ENCODE data around the gene ZKSCAN5. TPM values are rescaled to one million over a fixed set of nuclear protein-coding genes. Genes with fewer than 3 reads are reported as not detected.
"Not testable (repeated sequence)": the region's sequence is repeated elsewhere in the genome, so short reads cannot be mapped to it uniquely, and the experiment has no call there.

Gene ZKSCAN5
- polyA plus RNA-seq, 1 donor (not counting 4 experiments of a cell fraction or from before 2014, with no cell fraction given): 8.4 TPM

GRCh38 chr7:99579281-99579955 lies 75.0 kb downstream of the ZKSCAN5 start:
- DNase-seq (ENCODE audit: low read depth, low spot score) (no peak), FAIRE-seq (no peak)
- H4K20me1 ChIP-seq (ENCODE audit: control insufficient read depth, extremely low read depth, insufficient read depth, low read length): no peaks in the 10 kb centered on the region
- dilution Hi-C loops (cut with MboI; ENCODE audit: extremely low pct_ligation_motif_present, low sequenced_read_pairs): no loop called here
- no peak overlapping the region for H3K9ac ChIP-seq (ENCODE audit: control insufficient read depth, extremely low read depth, insufficient read depth, low read length)
- H3K9me1 ChIP-seq (ENCODE audit: control insufficient read depth, extremely low read depth, insufficient read depth, low read length): no peaks in the 10 kb centered on the region
- H2AFZ ChIP-seq (ENCODE audit: control insufficient read depth, low read length): no peak overlapping the region
- H3K27ac ChIP-seq (ENCODE audit: control insufficient read depth, insufficient read depth, low read length): no peak overlapping the region
- peak overlapping the region; percentile 83 for H3K4me2 ChIP-seq (ENCODE audit: control insufficient read depth, extremely low read depth, insufficient read depth, low read depth, low read length)
- no peaks in the 10 kb centered on the region for H3K36me3 ChIP-seq (ENCODE audit: control insufficient read depth in 2 of 2, extremely low read depth in 1 of 2, insufficient read depth in 2 of 2, low read length in 2 of 2)
- TF ChIP-seq EZH2 (IDR thresholded peaks at IDR 0.05; ENCODE audit: low read length): no peak
- no peak for TF ChIP-seq CTCF (optimal IDR thresholded peaks at IDR 0.05 in 1 of 3, IDR thresholded peaks at IDR 0.05 in 1 of 3, conservative IDR thresholded peaks at IDR 0.05 in 1 of 3; ENCODE audit: extremely low read depth in 1 of 3, insufficient read depth in 2 of 3, low read length in 3 of 3)
- H3K27me3 ChIP-seq (ENCODE audit: control insufficient read depth, extremely low read depth, insufficient read depth, low read length): no peaks in the 10 kb centered on the region
- peak overlapping the region in 1 of 3 experiments; percentile 61 for H3K4me3 ChIP-seq (ENCODE audit: control insufficient read depth in 2 of 3, extremely low read depth in 1 of 3, insufficient read depth in 2 of 3, low read depth in 1 of 3, low read length in 3 of 3)
- peaks cover 12% of the 10 kb centered on the region for H3K4me1 ChIP-seq (ENCODE audit: control insufficient read depth, extremely low read depth, insufficient read depth, low read length)
- no peaks in the 10 kb centered on the region for H3K9me3 ChIP-seq (ENCODE audit: control insufficient read depth, low read depth, low read length)
- H3K79me2 ChIP-seq (ENCODE audit: control insufficient read depth, insufficient read depth, low read length): no peaks in the 10 kb centered on the region

- H3K9ac ChIP-seq (ENCODE audit: control insufficient read depth, extremely low read depth, insufficient read depth, low read length): peak overlapping the region; percentile 37
- H3K9me3 ChIP-seq (ENCODE audit: control insufficient read depth, low read depth, low read length): no peaks in the 10 kb centered on the region
- TF ChIP-seq CTCF (optimal IDR thresholded peaks at IDR 0.05 in 1 of 3, IDR thresholded peaks at IDR 0.05 in 1 of 3, conservative IDR thresholded peaks at IDR 0.05 in 1 of 3; ENCODE audit: extremely low read depth in 1 of 3, insufficient read depth in 2 of 3, low read length in 3 of 3): peak in 2 of 3 experiments; percentile 7 to 45
- no peak for TF ChIP-seq EZH2 (IDR thresholded peaks at IDR 0.05; ENCODE audit: low read length)
- FAIRE-seq: no peak
- dilution Hi-C loops (cut with MboI; ENCODE audit: extremely low pct_ligation_motif_present, low sequenced_read_pairs): no loop called here
- no peaks in the 10 kb centered on the region for H4K20me1 ChIP-seq (ENCODE audit: control insufficient read depth, extremely low read depth, insufficient read depth, low read length)
- no peak overlapping the region for H3K27ac ChIP-seq (ENCODE audit: control insufficient read depth, insufficient read depth, low read length)
- H3K4me3 ChIP-seq (ENCODE audit: control insufficient read depth in 2 of 3, extremely low read depth in 1 of 3, insufficient read depth in 2 of 3, low read depth in 1 of 3, low read length in 3 of 3): peak overlapping the region; percentile 37 to 61 (median 61)
- H2AFZ ChIP-seq (ENCODE audit: control insufficient read depth, low read length): peak overlapping the region; percentile 90
- H3K9me1 ChIP-seq (ENCODE audit: control insufficient read depth, extremely low read depth, insufficient read depth, low read length): no peaks in the 10 kb centered on the region
- H3K79me2 ChIP-seq (ENCODE audit: control insufficient read depth, insufficient read depth, low read length): no peaks in the 10 kb centered on the region
- H3K4me1 ChIP-seq (ENCODE audit: control insufficient read depth, extremely low read depth, insufficient read depth, low read length): peaks cover 12% of the 10 kb centered on the region
- H3K36me3 ChIP-seq (ENCODE audit: control insufficient read depth in 2 of 2, extremely low read depth in 1 of 2, insufficient read depth in 2 of 2, low read length in 2 of 2): no peaks in the 10 kb centered on the region
- H3K27me3 ChIP-seq (ENCODE audit: control insufficient read depth, extremely low read depth, insufficient read depth, low read length): no peaks in the 10 kb centered on the region
- H3K4me2 ChIP-seq (ENCODE audit: control insufficient read depth, extremely low read depth, insufficient read depth, low read depth, low read length): peak overlapping the region; percentile 83
- no peak for DNase-seq (ENCODE audit: low read depth, low spot score)
Measured at GRCh38 chr7:99579956-99580777, 75.7 kb downstream of the ZKSCAN5 start.

- H4K20me1 ChIP-seq (ENCODE audit: control insufficient read depth, extremely low read depth, insufficient read depth, low read length); H3K27ac ChIP-seq (ENCODE audit: control insufficient read depth, insufficient read depth, low read length); H3K9me1 ChIP-seq (ENCODE audit: control insufficient read depth, extremely low read depth, insufficient read depth, low read length); H3K79me2 ChIP-seq (ENCODE audit: control insufficient read depth, insufficient read depth, low read length); dilution Hi-C loops (cut with MboI; ENCODE audit: extremely low pct_ligation_motif_present, low sequenced_read_pairs); H3K36me3 ChIP-seq (ENCODE audit: control insufficient read depth in 2 of 2, extremely low read depth in 1 of 2, insufficient read depth in 2 of 2, low read length in 2 of 2); FAIRE-seq; H3K27me3 ChIP-seq (ENCODE audit: control insufficient read depth, extremely low read depth, insufficient read depth, low read length); H3K9me3 ChIP-seq (ENCODE audit: control insufficient read depth, low read depth, low read length); DNase-seq (ENCODE audit: low read depth, low spot score): not testable (repeated sequence)
- peak overlapping the region; percentile 83 for H3K4me2 ChIP-seq (ENCODE audit: control insufficient read depth, extremely low read depth, insufficient read depth, low read depth, low read length)
- peaks cover 12% of the 10 kb centered on the region for H3K4me1 ChIP-seq (ENCODE audit: control insufficient read depth, extremely low read depth, insufficient read depth, low read length)
- peak overlapping the region; percentile 37 for H3K9ac ChIP-seq (ENCODE audit: control insufficient read depth, extremely low read depth, insufficient read depth, low read length)
- peak overlapping the region; percentile 90 for H2AFZ ChIP-seq (ENCODE audit: control insufficient read depth, low read length)
- peak overlapping the region in 1 of 3 experiments; percentile 61 for H3K4me3 ChIP-seq (ENCODE audit: control insufficient read depth in 2 of 3, extremely low read depth in 1 of 3, insufficient read depth in 2 of 3, low read depth in 1 of 3, low read length in 3 of 3)
Measured at GRCh38 chr7:99580778-99581332, 76.4 kb downstream of the ZKSCAN5 start.
